ENCODE measurements around the gene SPTLC2. TPM values are rescaled to one million over a fixed set of nuclear protein-coding genes. Genes with fewer than 3 reads are reported as not detected.

SPTLC2 gene
- total and polyA plus RNA-seq, 7 donors = 2.4 to 9.0 (median 5.8) TPM

GRCh38 chr14:77574446-77575115 is 41.9 kb downstream of the SPTLC2 start:
- Histone ChIP-seq H3K27ac (no peak overlapping the region), H3K4me3 (no peak overlapping the region), H3K27me3 (ENCODE audit: insufficient read depth in 3 of 3, low read length in 2 of 3) (no peaks in the 10 kb centered on the region), H3K9me3 (no peaks in the 10 kb centered on the region), H3K36me3 (ENCODE audit: insufficient read depth in 1 of 2, low read depth in 1 of 2) (peaks cover 0 to 19% of the 10 kb centered on the region in 2 donors), H3K4me1 (no peaks in the 10 kb centered on the region)
- no peak for TF ChIP-seq CTCF (IDR thresholded peaks at IDR 0.05)
- intact Hi-C loops (cut with DNase I) = no loop called here
- DNase-seq = no peak
- WGBS, 3 donors = 55 to 72% (median 61%) methylated on average over 4 of the region's 4 CpGs
- ATAC-seq = no peak

DNA sequence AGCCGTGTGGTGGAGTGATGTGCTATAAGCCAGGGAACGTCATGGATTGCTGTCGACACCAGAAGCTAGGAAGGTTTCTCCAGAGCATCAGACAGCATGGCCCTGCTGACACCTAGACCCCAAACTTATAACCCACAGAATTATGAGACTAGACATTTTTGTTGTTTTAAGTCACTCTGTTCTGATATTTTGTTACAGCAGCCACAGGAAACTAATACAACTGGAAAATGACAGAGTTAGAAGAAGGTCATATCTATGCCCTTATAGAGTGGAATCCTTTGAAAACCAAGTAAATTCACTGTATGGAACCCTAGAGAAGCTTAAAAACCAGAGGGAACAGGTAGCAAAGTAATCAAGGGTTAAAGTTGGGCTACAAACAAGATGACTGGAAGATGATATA is 42.5 kb downstream of the SPTLC2 start:
- no peak for DNase-seq
- H3K9me3 ChIP-seq = no peaks in the 10 kb centered on the region
- ATAC-seq = no peak
- intact Hi-C loops (cut with DNase I) = no loop called here
- H3K27me3 ChIP-seq (ENCODE audit: insufficient read depth in 3 of 3, low read length in 2 of 3) = no peaks in the 10 kb centered on the region
- H3K36me3 ChIP-seq (ENCODE audit: insufficient read depth in 1 of 2, low read depth in 1 of 2) = peaks cover 0 to 24% of the 10 kb centered on the region in 2 donors
- no peak overlapping the region for H3K27ac ChIP-seq
- WGBS, 3 donors = 93 to 98% (median 95%) methylated on average over 3 of the region's 3 CpGs
- no peaks in the 10 kb centered on the region for H3K4me1 ChIP-seq
- no peak for TF ChIP-seq CTCF (IDR thresholded peaks at IDR 0.05)
- no peak overlapping the region for H3K4me3 ChIP-seq

- intact Hi-C loops (cut with DNase I) = no loop called here
- ATAC-seq (no peak), DNase-seq (no peak)
- WGBS, 3 donors = 76 to 78% (median 78%) methylated on average over 6 of the region's 6 CpGs
- Histone ChIP-seq H3K27me3 (ENCODE audit: insufficient read depth in 3 of 3, low read length in 2 of 3) (no peaks in the 10 kb centered on the region), H3K4me3 (no peak overlapping the region), H3K9me3 (no peaks in the 10 kb centered on the region), H3K27ac (no peak overlapping the region), H3K36me3 (ENCODE audit: insufficient read depth in 1 of 2, low read depth in 1 of 2) (peaks cover 0 to 27% of the 10 kb centered on the region in 2 donors), H3K4me1 (no peaks in the 10 kb centered on the region)
- no peak for TF ChIP-seq CTCF (IDR thresholded peaks at IDR 0.05)
Observed at GRCh38 chr14:77570706-77571268, 45.6 kb downstream of the SPTLC2 start.

DNA sequence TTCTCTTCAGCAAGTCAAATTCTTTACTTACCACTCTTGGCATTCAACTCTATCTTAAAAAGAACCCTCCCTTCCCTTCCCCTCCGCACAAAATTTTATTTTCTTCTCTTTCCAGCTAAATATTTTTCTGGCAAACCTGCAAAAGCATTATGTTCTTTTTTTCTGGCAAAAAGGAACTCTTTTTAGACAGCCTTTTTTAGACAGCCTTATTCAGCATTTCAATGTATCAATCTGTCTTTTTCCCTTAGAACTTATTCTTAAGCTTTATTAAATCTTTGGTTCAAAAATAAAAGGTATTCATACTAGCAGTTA is 50.5 kb downstream of the SPTLC2 start:
- Histone ChIP-seq H3K4me1 (no peaks in the 10 kb centered on the region), H3K27me3 (ENCODE audit: insufficient read depth in 3 of 3, low read length in 2 of 3) (no peaks in the 10 kb centered on the region), H3K9me3 (no peaks in the 10 kb centered on the region), H3K4me3 (no peak overlapping the region), H3K27ac (no peak overlapping the region), H3K36me3 (ENCODE audit: insufficient read depth in 1 of 2, low read depth in 1 of 2) (peaks cover 2 to 31% of the 10 kb centered on the region in 2 donors)
- DNase-seq (no peak), ATAC-seq (no peak)
- TF ChIP-seq CTCF (IDR thresholded peaks at IDR 0.05) = no peak
- intact Hi-C loops (cut with DNase I) = no loop called here
- WGBS, 3 donors = 51 to 70% (median 56%) methylated on average over 1 of the region's 1 CpG

Data from psoas muscle (tissue), 8 donors.